ENCODE results near the gene SORBS2. TPM values are rescaled to one million over a fixed set of nuclear protein-coding genes. Genes with fewer than 3 reads are reported as not detected.

The SORBS2 gene
- total RNA-seq, 4 donors from 2014 or later, result 640 to 1,569 (median 1,016) TPM

- H3K4me3 ChIP-seq, result no peak overlapping the region
- WGBS, 2 donors (ENCODE audit: low coverage in 1 of 2), result 32 to 38% methylated on average over 4 to 10 of the region's 14 CpGs
- peaks cover 3 to 45% (median 33%) of the 10 kb centered on the region in 3 donors for H3K4me1 ChIP-seq
- H3K27ac ChIP-seq, result peak overlapping the region; percentile 52 to 99 (median 77)
- TF ChIP-seq EP300 (IDR thresholded peaks at IDR 0.05) (no peak), POLR2A (IDR thresholded peaks at IDR 0.05) (no peak), POLR2AphosphoS5 (IDR thresholded peaks at IDR 0.05) (peak; percentile 79), CTCF (IDR thresholded peaks at IDR 0.05) (no peak)
- ATAC-seq, result peak; percentile 91
- no peaks in the 10 kb centered on the region for H3K36me3 ChIP-seq
- no peaks in the 10 kb centered on the region for H3K27me3 ChIP-seq
- no peaks in the 10 kb centered on the region for H3K9me3 ChIP-seq
These were observed 269.2 kb downstream of the SORBS2 start for GRCh38 chr4:185542626-185543315.

GRCh38 chr4:185541251-185541727, 270.7 kb downstream of the SORBS2 start:
- 2 to 11% methylated on average over 10 of the region's 10 CpGs for WGBS, 2 donors (ENCODE audit: low coverage in 1 of 2)
- H3K27me3 ChIP-seq, result no peaks in the 10 kb centered on the region
- TF ChIP-seq CTCF (IDR thresholded peaks at IDR 0.05) (no peak), POLR2A (IDR thresholded peaks at IDR 0.05) (no peak), POLR2AphosphoS5 (IDR thresholded peaks at IDR 0.05) (peak; percentile 66), EP300 (IDR thresholded peaks at IDR 0.05) (no peak)
- peak overlapping the region; percentile 73 to 99 (median 79) for H3K27ac ChIP-seq
- no peaks in the 10 kb centered on the region for H3K36me3 ChIP-seq
- H3K4me3 ChIP-seq, result no peak overlapping the region
- peak; percentile 64 for ATAC-seq
- peaks cover 3 to 51% (median 33%) of the 10 kb centered on the region in 3 donors for H3K4me1 ChIP-seq
- H3K9me3 ChIP-seq, result no peaks in the 10 kb centered on the region

DNA sequence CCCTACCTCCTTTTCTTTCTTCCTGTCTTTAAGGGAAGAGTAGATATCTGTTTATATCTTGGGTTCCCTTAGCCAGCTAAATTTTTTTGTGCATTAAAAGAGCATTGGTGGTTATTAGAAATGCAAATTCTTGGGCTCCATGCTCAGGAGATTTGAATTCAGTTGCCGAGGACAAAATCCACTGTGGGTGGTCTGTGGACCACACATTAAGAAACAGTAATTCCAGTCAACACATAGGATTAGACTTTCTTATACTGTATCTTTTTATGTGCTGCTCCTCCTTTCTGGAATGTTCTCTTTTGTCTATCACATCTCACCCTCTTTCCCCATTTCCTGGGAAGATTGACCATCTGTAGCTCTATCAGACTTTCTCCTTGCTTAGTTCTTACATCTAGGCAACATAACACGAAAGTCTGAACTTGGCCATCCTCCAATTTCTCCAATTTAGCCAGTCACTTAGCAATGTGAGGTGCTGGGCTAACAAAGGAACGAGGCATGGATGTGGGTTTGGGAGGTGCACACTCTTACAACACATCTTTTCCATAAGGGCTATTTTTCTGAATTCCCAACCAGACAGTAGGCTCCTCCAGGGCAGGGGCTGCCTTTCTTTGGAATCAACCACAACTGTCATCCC, 271.4 kb downstream of the SORBS2 start:
- peaks cover 3 to 57% (median 33%) of the 10 kb centered on the region in 3 donors for H3K4me1 ChIP-seq
- no peak overlapping the region for H3K4me3 ChIP-seq
- WGBS, 2 donors (ENCODE audit: low coverage in 1 of 2), result 39 to 44% methylated on average over 2 to 3 of the region's 3 CpGs
- no peaks in the 10 kb centered on the region for H3K27me3 ChIP-seq
- TF ChIP-seq POLR2A (IDR thresholded peaks at IDR 0.05) (no peak), POLR2AphosphoS5 (IDR thresholded peaks at IDR 0.05) (no peak), CTCF (IDR thresholded peaks at IDR 0.05) (no peak), EP300 (IDR thresholded peaks at IDR 0.05) (no peak)
- no peaks in the 10 kb centered on the region for H3K9me3 ChIP-seq
- ATAC-seq, result no peak
- H3K27ac ChIP-seq, result peak overlapping the region; percentile 73 to 99 (median 79)
- no peaks in the 10 kb centered on the region for H3K36me3 ChIP-seq

GRCh38 chr4:185540040-185540439, 272.0 kb downstream of the SORBS2 start:
- no peak overlapping the region for H3K4me3 ChIP-seq
- H3K27me3 ChIP-seq, result no peaks in the 10 kb centered on the region
- no peak for ATAC-seq
- H3K27ac ChIP-seq, result peak overlapping the region; percentile 77 to 99 (median 80)
- 20 to 56% methylated on average over 2 to 8 of the region's 8 CpGs for WGBS, 2 donors (ENCODE audit: low coverage in 1 of 2)
- H3K9me3 ChIP-seq, result no peaks in the 10 kb centered on the region
- peaks cover 3 to 57% (median 33%) of the 10 kb centered on the region in 3 donors for H3K4me1 ChIP-seq
- no peaks in the 10 kb centered on the region for H3K36me3 ChIP-seq
- TF ChIP-seq EP300 (IDR thresholded peaks at IDR 0.05) (no peak), POLR2AphosphoS5 (IDR thresholded peaks at IDR 0.05) (no peak)

DNA sequence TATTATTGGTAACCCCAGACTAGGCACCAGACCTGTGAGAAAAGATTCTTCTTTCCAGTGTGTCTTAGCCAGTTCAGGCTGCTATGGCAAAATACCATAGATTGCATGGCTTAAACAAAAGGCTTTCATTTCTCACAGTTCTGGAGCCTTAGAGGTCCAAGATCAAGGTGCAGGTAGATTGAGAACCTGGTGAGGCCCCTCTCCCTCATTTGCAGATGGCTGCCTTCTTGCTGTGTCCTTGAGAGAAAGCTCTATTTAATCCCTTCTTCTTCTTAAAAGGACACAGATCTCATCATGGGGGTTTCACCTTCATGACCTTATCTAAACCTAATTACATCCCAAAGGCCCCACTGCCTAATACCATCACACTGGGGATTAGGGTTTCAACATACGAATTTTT, 273.2 kb downstream of the SORBS2 start:
- H3K36me3 ChIP-seq, result no peaks in the 10 kb centered on the region
- H3K27ac ChIP-seq, result peak overlapping the region in 3 of 4 donors; percentile 79 to 99 (median 81)
- peaks cover 3 to 57% (median 33%) of the 10 kb centered on the region in 3 donors for H3K4me1 ChIP-seq
- no peaks in the 10 kb centered on the region for H3K27me3 ChIP-seq
- WGBS, 2 donors (ENCODE audit: low coverage in 1 of 2), result 75% methylated on average over 1 of the region's 1 CpG; no CpG with 5 or more reads in 1 of the 2 donors
- H3K4me3 ChIP-seq, result no peak overlapping the region
- no peak for ATAC-seq
- H3K9me3 ChIP-seq, result no peaks in the 10 kb centered on the region
- TF ChIP-seq CTCF (IDR thresholded peaks at IDR 0.05) (no peak), POLR2AphosphoS5 (IDR thresholded peaks at IDR 0.05) (no peak), EP300 (IDR thresholded peaks at IDR 0.05) (no peak), POLR2A (IDR thresholded peaks at IDR 0.05) (no peak)

All from gastroesophageal sphincter (tissue), 4 donors.